Right lung (tissue), 5 donors: Measurements from ENCODE around the gene CABLES2. TPM values are rescaled to one million over a fixed set of nuclear protein-coding genes. Genes with fewer than 3 reads are reported as not detected.
A peak's percentile ranks its signal among the peaks of the same experiment; 100 is the strongest.
"Not testable (repeated sequence)": the region's sequence is repeated elsewhere in the genome, so short reads cannot be mapped to it uniquely, and the experiment has no call there.

Experiments
- DNase-seq, 2 donors: peaks; one replicate each; pipeline ENCODE4 v3.0.0-alpha.2; 2013
- polyA plus RNA-seq, 5 donors: library from polyadenylated mRNA; unstranded; fragments of 120-200 nt; gene quantifications; one replicate each; pipeline versions ENCODE4 v1.2.1 to v1.2.3, GENCODE V29; 2013; ENCODE audit warnings: inconsistent platforms in 1 of 5, low replicate concordance in 1 of 5; ENCODE audit not compliant: insufficient read length in 5 of 5, insufficient read depth in 1 of 5

The CABLES2 gene
- polyA plus RNA-seq, 5 donors: 11.9 to 14.8 (median 14.7) TPM

DNA sequence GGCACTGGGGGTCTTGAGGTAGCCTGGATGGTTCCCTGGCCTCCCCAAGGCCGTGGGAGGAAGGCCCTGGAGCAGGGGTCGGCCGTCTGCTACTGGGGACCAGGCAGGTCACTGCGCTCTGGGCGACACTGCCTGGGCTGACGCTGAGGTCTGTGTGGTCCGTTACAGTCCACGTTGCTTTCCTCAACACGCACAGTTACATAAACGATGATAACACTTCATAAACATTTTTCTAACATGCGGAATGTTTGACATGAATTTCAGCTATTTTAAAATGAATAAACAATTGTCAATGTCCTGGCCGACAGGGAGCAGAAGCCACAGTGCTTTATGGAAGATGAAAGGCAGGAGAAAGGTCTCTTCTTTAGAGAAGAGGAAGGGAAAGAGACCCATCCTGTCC, 30.4 kb upstream of the CABLES2 start:
- peak in 1 of 2 donors; percentile 61 for DNase-seq

DNA sequence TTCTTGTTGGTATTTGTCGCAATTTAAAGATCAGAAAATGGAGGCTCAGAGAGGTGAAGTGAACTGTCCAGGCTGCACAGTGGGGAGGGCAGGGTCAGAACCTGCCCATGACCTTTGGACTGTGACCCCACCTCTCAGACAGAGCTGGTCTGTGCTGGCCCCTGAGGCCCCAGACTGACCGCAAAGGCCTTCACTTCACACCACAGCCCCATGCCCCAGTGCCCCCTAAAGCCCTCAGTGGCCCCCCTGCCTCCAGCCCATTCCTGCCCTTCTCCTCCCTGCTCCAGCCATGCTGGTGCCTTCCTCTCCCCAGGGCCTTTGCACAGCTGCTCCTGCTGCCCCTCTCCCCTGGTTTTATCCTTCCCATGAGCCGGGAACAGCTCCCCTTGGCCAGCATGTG, 29.6 kb upstream of the CABLES2 start:
- DNase-seq: no peak

DNA sequence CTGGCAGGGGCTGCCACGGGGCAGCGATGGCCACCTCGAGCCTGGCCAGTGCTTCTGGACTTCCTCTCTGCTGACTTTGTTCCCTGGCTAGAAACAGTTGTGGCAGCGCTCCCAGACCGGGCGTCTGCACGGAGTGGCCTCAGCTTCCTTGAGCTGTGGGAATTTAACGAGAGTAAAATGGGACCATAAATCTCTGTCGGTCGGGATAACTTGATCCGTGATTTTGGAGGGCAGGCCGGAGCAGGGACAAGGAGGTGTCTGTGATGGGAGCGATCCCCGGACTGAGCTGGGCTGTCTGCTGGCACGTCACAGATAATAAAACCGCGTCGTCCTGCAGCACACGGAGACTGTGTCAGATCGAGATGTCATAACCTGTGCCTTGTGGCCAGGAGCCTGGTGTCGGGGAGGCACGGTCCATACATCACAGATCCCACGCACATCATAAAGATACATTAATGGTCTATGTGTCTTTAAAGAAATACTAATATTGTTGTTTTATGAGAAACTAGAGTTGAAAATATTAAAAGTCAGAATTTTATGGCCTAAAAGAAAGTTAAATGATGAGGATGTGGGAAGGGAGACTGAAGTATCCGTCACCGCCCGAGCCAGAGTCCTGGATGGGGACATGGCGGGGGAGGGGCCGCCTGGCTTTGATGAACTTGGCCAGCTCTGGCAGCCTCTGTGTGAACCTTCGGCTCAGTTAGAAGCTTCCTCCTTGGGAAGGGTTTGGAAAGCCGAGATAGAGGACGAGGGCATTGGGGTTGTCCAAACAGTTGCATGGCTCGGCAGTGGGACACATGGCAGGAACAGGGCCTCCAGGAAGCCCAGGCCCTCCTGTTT, 26.8 kb upstream of the CABLES2 start:
- peak; percentile 74 to 81 for DNase-seq

DNA sequence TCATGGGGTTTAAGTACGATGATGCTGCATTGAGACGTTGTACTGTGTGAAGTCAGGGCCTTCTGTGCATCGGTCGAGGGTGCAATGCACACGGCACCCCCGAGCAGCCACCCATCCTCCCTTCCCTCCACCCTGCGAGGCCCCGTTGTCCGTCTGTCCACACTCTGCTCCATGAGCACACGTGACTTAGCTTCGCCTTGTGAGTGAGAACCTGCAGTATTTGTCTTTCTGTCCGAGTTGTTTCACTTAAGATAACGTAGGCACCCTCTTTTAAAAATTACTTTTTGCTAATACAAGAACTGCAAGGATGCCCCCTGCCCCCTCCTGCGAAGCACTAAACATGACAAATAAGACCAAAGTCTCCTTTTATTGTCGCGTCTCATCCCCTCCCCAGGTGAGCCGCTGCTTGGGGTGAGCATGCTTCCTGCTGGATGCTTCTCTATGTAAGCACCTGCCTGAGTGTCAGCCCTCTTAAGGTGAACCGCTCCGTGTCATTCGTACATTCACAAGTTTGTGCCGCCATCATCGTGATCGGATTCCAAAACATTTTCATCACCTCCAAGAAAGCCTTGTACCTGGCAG, 23.9 kb upstream of the CABLES2 start:
- DNase-seq: no peak

- DNase-seq: no peak
Measured at GRCh38 chr20:62430311-62430853, 23.3 kb upstream of the CABLES2 start.

GRCh38 chr20:62429455-62430310, 22.6 kb upstream of the CABLES2 start:
- no peak for DNase-seq

- no peak for DNase-seq
Measured at GRCh38 chr20:62428396-62429295, 21.6 kb upstream of the CABLES2 start.

- DNase-seq: no peak
Measured at GRCh38 chr20:62428002-62428372, 20.9 kb upstream of the CABLES2 start.

DNA sequence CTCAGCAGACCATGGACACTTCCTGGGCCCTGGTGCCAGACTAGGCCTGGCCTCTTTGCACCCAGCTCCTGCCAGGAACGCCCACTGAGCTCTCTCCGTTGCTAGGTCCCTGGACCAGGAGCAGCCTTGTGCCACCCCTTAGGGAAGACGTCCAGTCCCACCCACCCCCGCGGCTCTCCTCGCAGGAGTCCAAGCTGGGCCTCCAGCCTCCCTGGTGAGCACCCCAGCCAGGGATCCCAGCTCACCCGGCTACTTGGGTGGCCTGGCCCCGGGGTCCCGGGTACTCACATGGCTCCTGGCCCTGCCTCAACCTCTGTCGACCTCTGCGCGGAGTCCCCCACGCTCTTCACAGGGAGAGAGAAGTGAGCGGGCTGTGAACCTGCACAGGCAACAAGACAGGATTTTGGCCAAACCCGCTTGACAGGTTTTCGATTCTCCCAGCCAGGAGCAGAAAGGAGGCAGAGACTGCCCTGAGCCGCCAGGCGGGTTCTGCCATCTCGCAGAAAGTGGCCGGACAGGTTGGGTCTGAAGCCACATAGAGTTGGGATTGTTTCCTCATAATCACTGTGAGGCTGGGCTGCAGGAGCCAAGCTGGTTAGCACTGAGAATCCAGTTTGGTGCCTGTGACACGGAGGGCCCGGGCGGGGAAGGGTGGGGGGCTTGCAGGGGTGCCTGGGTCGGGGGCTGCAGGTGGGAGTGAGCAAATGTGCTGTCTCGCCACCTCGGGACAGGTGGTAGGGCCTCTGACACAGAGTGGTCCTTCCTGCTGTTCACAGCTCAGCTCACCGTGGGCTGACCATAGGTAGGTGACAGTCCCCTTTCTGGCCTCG, 20.3 kb upstream of the CABLES2 start, which contains the start of gene RBBP8NL:
Gene RBBP8NL (minus strand): TSS at position 368 of the 830 bp plus-strand sequence. CDS start 7,892 bp downstream, outside the sequence.
- DNase-seq: peak; percentile 78 to 79

- no peak for DNase-seq
Measured at GRCh38 chr20:62426699-62427131, 19.6 kb upstream of the CABLES2 start.

DNA sequence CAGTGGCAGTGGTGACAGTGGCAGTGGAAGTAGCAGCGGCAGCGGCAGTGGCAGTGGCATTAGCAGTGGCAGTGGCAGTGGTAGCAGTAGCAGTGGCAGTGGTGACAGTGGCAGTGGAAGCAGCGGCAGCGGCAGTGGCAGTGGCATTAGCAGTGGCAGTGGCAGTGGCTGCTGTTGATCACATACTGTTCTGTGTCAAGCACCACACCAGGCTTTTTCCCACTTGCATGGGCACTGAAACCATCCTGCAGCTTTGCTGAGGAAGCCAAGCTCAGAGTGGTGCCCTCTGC, 18.9 kb upstream of the CABLES2 start:
- not testable (repeated sequence) for DNase-seq

GRCh38 chr20:62425281-62426058, 18.4 kb upstream of the CABLES2 start:
- DNase-seq: no peak

- no peak for DNase-seq
Measured at GRCh38 chr20:62424249-62425107, 17.4 kb upstream of the CABLES2 start.

DNA sequence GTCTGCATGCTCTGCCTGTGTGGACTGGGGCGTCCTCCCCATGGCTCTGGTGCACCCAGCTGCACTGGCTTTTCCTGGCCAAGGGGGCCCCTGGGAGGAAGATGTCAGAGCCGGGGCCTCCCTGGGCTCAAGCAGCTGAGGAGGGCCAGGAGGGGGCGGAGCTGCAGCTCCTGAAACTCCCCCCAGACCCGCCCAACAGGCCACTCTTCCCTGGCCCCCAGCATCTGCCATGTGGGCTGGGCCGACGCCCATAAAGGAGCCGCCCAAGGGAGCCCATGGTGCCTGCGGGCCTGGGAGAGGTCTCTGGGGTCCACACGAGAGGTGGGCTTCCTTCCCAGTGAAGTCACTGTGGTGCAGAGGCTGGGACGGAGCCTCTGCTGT, 16.2 kb upstream of the CABLES2 start:
- DNase-seq: no peak

GRCh38 chr20:62422636-62423325, 15.7 kb upstream of the CABLES2 start:
- DNase-seq: no peak

GRCh38 chr20:62421716-62421990, 14.6 kb upstream of the CABLES2 start:
- no peak for DNase-seq

DNA sequence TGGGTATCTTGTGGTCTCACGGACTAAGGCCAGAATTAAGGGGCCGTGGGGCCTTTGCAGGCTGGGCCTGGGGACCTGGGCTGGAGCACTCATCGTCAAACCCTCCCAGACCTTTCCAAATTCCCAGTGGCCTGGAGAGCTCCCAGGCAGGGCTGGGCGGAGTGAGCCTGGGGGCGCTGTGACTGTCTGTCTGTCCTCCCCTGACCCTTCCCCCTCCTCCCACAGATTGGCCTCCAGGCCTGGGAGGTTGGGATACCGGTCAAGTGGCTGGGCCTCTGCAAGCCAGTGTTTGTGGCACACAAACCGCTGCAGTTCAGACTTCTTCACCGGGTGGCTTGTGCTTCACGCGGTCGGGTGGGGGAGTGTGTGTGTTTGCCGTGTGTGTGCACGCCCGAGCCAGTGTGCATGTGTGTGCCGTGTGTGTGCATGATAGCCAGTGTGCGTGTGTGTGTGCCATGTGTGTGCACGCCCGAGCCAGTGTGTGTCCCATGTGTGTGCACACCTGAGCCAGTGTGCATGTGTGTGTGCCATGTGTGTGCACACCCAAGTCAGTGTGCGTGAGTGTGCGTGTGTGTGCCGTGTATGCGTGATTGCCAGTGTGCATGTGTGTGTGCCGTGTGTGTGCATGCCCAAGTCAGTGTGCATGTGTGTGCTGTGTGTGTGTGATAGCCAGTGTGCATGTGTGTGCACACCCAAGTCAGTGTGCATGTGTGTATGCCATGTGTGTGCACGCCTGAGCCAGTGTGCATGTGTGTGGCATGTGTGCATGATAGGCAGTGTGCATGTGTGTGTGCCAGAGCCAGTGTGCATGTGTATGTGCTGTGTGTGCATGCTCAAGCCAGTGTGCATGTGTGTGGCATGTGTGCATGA, 14.0 kb upstream of the CABLES2 start:
- DNase-seq: no peak
